IMR-90 (cell line): Measurements from ENCODE around the gene CALM1. TPM values are rescaled to one million over a fixed set of nuclear protein-coding genes. Genes with fewer than 3 reads are reported as not detected.

ENCODE experiments used
- ATAC-seq: fragments of 200-7000 bp; cut with Tn5 transposase; 2 replicates; pipeline ENCODE4 v1.9.1; 2020; ENCODE audit warnings: low read depth, mild to moderate bottlenecking, moderate library complexity
- BruUV-seq: library from RNA; stranded (reverse); fragments of 400-500 nt; replicated peaks from 2 replicates; lab custom pipeline; 2021; lab: Mats Ljungman, UMichigan
- CTCF ChIA-PET: fragments of 300-600 bp; formaldehyde crosslinking; extraction: SDS; loops from one replicate; lab custom pipeline; 2021; ENCODE audit warnings: antibody characterized with exemption; lab: Yijun Ruan, JAX
- POLR2A ChIA-PET: fragments of 300-600 bp; sonication (Branson Sonifier 250); formaldehyde crosslinking; loops from one replicate; lab custom pipeline; 2022; ENCODE audit warnings: antibody characterized with exemption; ENCODE audit not compliant: unreplicated experiment; lab: Charles Lee
- DNase-seq: peaks from one replicate; pipeline ENCODE4 v3.0.0; 2013
- H2AFZ ChIP-seq: replicated peaks from 2 replicates; pipeline ENCODE3; 2013; ENCODE audit warnings: low read length, mild to moderate bottlenecking; ENCODE audit not compliant: poor library complexity
- H2AK5ac ChIP-seq: 2 replicates; pipeline ENCODE4 v1.6.1; 2013; ENCODE audit warnings: low read depth, low read length, inconsistent platforms
- H2AK9ac ChIP-seq: replicated peaks from 2 replicates; pipeline ENCODE3; 2013; ENCODE audit warnings: mild to moderate bottlenecking, low read depth, low read length, moderate library complexity; ENCODE audit not compliant: poor library complexity
- H2BK120ac ChIP-seq: 2 replicates; pipeline ENCODE4 v1.6.1; 2013; ENCODE audit warnings: low read depth, low read length, inconsistent platforms
- H2BK15ac ChIP-seq: 3 replicates; pipeline ENCODE4 v1.6.1; 2013; ENCODE audit warnings: low read depth, low read length, inconsistent platforms
- H2BK20ac ChIP-seq: 2 replicates; pipeline ENCODE4 v1.6.1; 2013; ENCODE audit warnings: low read depth, mild to moderate bottlenecking, inconsistent platforms, low read length, moderate library complexity
- H2BK5ac ChIP-seq: 2 replicates; pipeline ENCODE4 v1.6.1; 2013; ENCODE audit warnings: mild to moderate bottlenecking, low read depth, low read length, inconsistent platforms; ENCODE audit not compliant: poor library complexity, severe bottlenecking
- H3K14ac ChIP-seq: replicated peaks from 2 replicates; pipeline ENCODE4 v1.6.1; 2013; ENCODE audit warnings: low read depth, low read length, inconsistent platforms
- H3K18ac ChIP-seq: 2 replicates; pipeline ENCODE4 v1.6.1; 2013; ENCODE audit warnings: low read depth, low read length, control low read depth
- H3K23ac ChIP-seq: 2 replicates; pipeline ENCODE4 v1.6.1; 2013; ENCODE audit warnings: low read depth, low read length, inconsistent platforms
- H3K27ac ChIP-seq: 2 replicates; pipeline ENCODE4 v1.5.1; 2013; ENCODE audit warnings: mild to moderate bottlenecking, control low read depth, low read length; ENCODE audit not compliant: insufficient read depth
- H3K27me3 ChIP-seq: 2 replicates; pipeline ENCODE4 v1.6.1; 2013; ENCODE audit warnings: low read length; ENCODE audit not compliant: control insufficient read depth, insufficient read depth
- H3K36me3 ChIP-seq: 2 replicates; pipeline ENCODE4 v1.6.1; 2013; ENCODE audit warnings: low read length, mixed read lengths; ENCODE audit not compliant: control insufficient read depth, insufficient read depth
- H3K4ac ChIP-seq: 2 replicates; pipeline ENCODE4 v1.6.1; 2013; ENCODE audit warnings: low read depth, low read length, inconsistent platforms
- H3K4me1 ChIP-seq: 2 replicates; pipeline ENCODE4 v1.6.1; 2013; ENCODE audit warnings: low read length, mixed read lengths; ENCODE audit not compliant: control insufficient read depth, insufficient read depth
- H3K4me2 ChIP-seq: 2 replicates; pipeline ENCODE4 v1.6.1; 2013; ENCODE audit warnings: low read depth, mild to moderate bottlenecking, control low read depth, low read length, moderate library complexity
- H3K4me3 ChIP-seq: 2 replicates; pipeline ENCODE4 v1.5.1; 2013; ENCODE audit warnings: low read depth, mild to moderate bottlenecking, control low read depth, low read length, moderate library complexity; ENCODE audit not compliant: insufficient read depth
- H3K56ac ChIP-seq: 2 replicates; pipeline ENCODE4 v1.6.1; 2013; ENCODE audit warnings: low read length, inconsistent platforms; ENCODE audit not compliant: insufficient read depth; ENCODE audit errors: extremely low read depth
- H3K79me1 ChIP-seq, 2 experiments: 2 replicates each; pipeline ENCODE4 v1.6.1; 2013; ENCODE audit warnings: low read length in 2 of 2, inconsistent platforms in 1 of 2, low read depth in 1 of 2
- H3K9ac ChIP-seq: 2 replicates; pipeline ENCODE4 v1.6.1; 2013; ENCODE audit warnings: low read depth, low read length, control low read depth
- H3K9me1 ChIP-seq: 2 replicates; pipeline ENCODE4 v1.6.1; 2013; ENCODE audit warnings: low read length, inconsistent platforms; ENCODE audit not compliant: insufficient read depth
- H3K9me3 ChIP-seq: 2 replicates; pipeline ENCODE4 v1.6.1; 2013; ENCODE audit warnings: low read length; ENCODE audit not compliant: control insufficient read depth, insufficient read depth
- H4K20me1 ChIP-seq: 2 replicates; pipeline ENCODE4 v1.6.1; 2013; ENCODE audit warnings: low read length, inconsistent platforms; ENCODE audit not compliant: insufficient read depth
- H4K5ac ChIP-seq: 2 replicates; pipeline ENCODE4 v1.6.1; 2013; ENCODE audit warnings: mild to moderate bottlenecking, low read depth, low read length, control low read depth
- H4K8ac ChIP-seq, 2 experiments: 2 replicates each; pipeline ENCODE4 v1.6.1; 2013; ENCODE audit warnings: low read depth in 2 of 2, low read length in 2 of 2, control low read depth in 1 of 2, inconsistent platforms in 1 of 2
- H4K91ac ChIP-seq: 2 replicates; pipeline ENCODE4 v1.6.1; 2013; ENCODE audit warnings: low read depth, low read length, inconsistent platforms; ENCODE audit not compliant: insufficient read depth
- BHLHE40 ChIP-seq: fragments of 150-350 bp; IDR thresholded peaks from 2 replicates; pipeline ENCODE4 v1.6.1; 2016; ENCODE audit warnings: mild to moderate bottlenecking, low read depth, low read length
- CEBPB ChIP-seq: IDR thresholded peaks from 2 replicates; pipeline ENCODE4 v1.6.1; 2012; ENCODE audit warnings: low read depth, low read length, improper control_type of control experiment
- CHD1 ChIP-seq: IDR thresholded peaks from 2 replicates; pipeline ENCODE4 v1.6.1; 2012; ENCODE audit warnings: low read depth, low read length, improper control_type of control experiment
- CTCF ChIP-seq: conservative IDR thresholded peaks from 2 replicates; pipeline ENCODE4 v1.5.1; 2012; ENCODE audit warnings: mild to moderate bottlenecking, low read depth, low read length, improper control_type of control experiment
- ELK1 ChIP-seq: fragments of 150-350 bp; IDR thresholded peaks from 2 replicates; pipeline ENCODE4 v1.6.1; 2016; ENCODE audit warnings: low read depth, mild to moderate bottlenecking, low read length, moderate library complexity, borderline replicate concordance
- FOS ChIP-seq: fragments of 150-350 bp; IDR thresholded peaks from 2 replicates; pipeline ENCODE4 v1.6.1; 2016; ENCODE audit warnings: low read depth, low read length
- MAFK ChIP-seq: IDR thresholded peaks from 2 replicates; pipeline ENCODE4 v1.6.1; 2012; ENCODE audit warnings: low read depth, low read length, improper control_type of control experiment
- MAZ ChIP-seq: IDR thresholded peaks from 2 replicates; pipeline ENCODE4 v1.6.1; 2012; ENCODE audit warnings: low read depth, mild to moderate bottlenecking, low read length, improper control_type of control experiment, moderate library complexity, borderline replicate concordance
- MXI1 ChIP-seq: IDR thresholded peaks from 2 replicates; pipeline ENCODE4 v1.6.1; 2012; ENCODE audit warnings: low read depth, mild to moderate bottlenecking, low read length, moderate library complexity, borderline replicate concordance
- NFE2L2 ChIP-seq: fragments of 150-350 bp; IDR thresholded peaks from 2 replicates; pipeline ENCODE4 v1.6.1; 2016; ENCODE audit warnings: low read depth, mild to moderate bottlenecking, low read length
- POLR2A ChIP-seq: IDR thresholded peaks from 2 replicates; pipeline ENCODE4 v1.6.1; 2012; ENCODE audit warnings: mild to moderate bottlenecking, low read depth, low read length
- RAD21 ChIP-seq: IDR thresholded peaks from 2 replicates; pipeline ENCODE4 v1.6.1; 2012; ENCODE audit warnings: low read length, improper control_type of control experiment
- RCOR1 ChIP-seq: IDR thresholded peaks from 2 replicates; pipeline ENCODE4 v1.6.1; 2012; ENCODE audit warnings: mild to moderate bottlenecking, low read length, improper control_type of control experiment; ENCODE audit not compliant: insufficient replicate concordance
- RFX5 ChIP-seq: IDR thresholded peaks from 2 replicates; pipeline ENCODE4 v1.8.0; 2012; ENCODE audit warnings: low read depth, mild to moderate bottlenecking, low read length, moderate library complexity
- SMC3 ChIP-seq: fragments of 150-350 bp; IDR thresholded peaks from 2 replicates; pipeline ENCODE4 v1.6.1; 2016; ENCODE audit warnings: low read depth, mild to moderate bottlenecking, antibody characterized with exemption, low read length, moderate library complexity
- USF2 ChIP-seq: fragments of 150-350 bp; IDR thresholded peaks from 2 replicates; pipeline ENCODE4 v1.6.1; 2017; ENCODE audit warnings: mild to moderate bottlenecking, antibody characterized with exemption, low read length, low read depth
- WGBS, 2 experiments: methylation state at CpG; one replicate each; pipeline versions ENCODE4 v1.1.5 to v1.1.7; 2013; ENCODE audit warnings: missing lambda C conversion rate in 2 of 2; ENCODE audit not compliant: insufficient read length in 1 of 2; ENCODE audit errors: extremely low coverage in 2 of 2; 5-methylcytosine and 5-hydroxymethylcytosine counted together
- dilution Hi-C: fragments of 300-500 bp; cut with HindIII; formaldehyde crosslinking; loops from one replicate; pipeline ENCODE4 v1.14.3; 2018; ENCODE audit warnings: low sequenced_read_pairs; ENCODE audit not compliant: unreplicated experiment
- in situ Hi-C: fragments of 300-500 bp; cut with MboI; formaldehyde crosslinking; loops from 3 replicates; pipeline ENCODE4 v1.14.3; 2019; ENCODE audit warnings: low sequenced_read_pairs, inconsistent platforms, mixed read lengths
- intact Hi-C: fragments of 100-400 bp; cut with micrococcal nuclease; formaldehyde crosslinking; loops from 2 replicates; pipeline ENCODE4 v1.10.0; 2022
- polyA plus RNA-seq, 3 experiments: library from polyadenylated mRNA; depleted of rRNA; stranded (reverse); fragments of >200 nt; gene quantifications; 2 replicates each; pipeline ENCODE4 v1.2.3, GENCODE V29; 2012; ENCODE audit warnings: low replicate concordance in 1 of 3
- total RNA-seq: library from RNA; depleted of rRNA; stranded (reverse); fragments of >200 nt; gene quantifications from 2 replicates; pipeline ENCODE4 v1.2.3, GENCODE V29; 2012

Gene CALM1
- total and polyA plus RNA-seq, 2 of the 4 experiments (the other 2 are of a cell fraction) = 72.9 to 188 TPM

- 0 out of 2 replicates have a peak overlapping the region, but pooled peaks have one; percentile 55 for H3K14ac ChIP-seq
These were observed 19.9 kb downstream of the CALM1 start for GRCh38 chr14:90416720-90417119.

More at GRCh38 chr14:90416720-90417119, 19.9 kb downstream of the CALM1 start:
- H3K27ac ChIP-seq = no peak overlapping the region
- H3K23ac ChIP-seq = 0 out of 2 replicates have a peak overlapping the region, but pooled peaks have one; percentile 43
- BruUV-seq = no TSS peak
- no peak overlapping the region for H3K9ac ChIP-seq
- TF ChIP-seq RCOR1 (no peak), CEBPB (no peak), MXI1 (no peak), RFX5 (no peak), SMC3 (no peak), MAFK (no peak), BHLHE40 (no peak), FOS (no peak), ELK1 (no peak), CHD1 (no peak), MAZ (no peak), CTCF (no peak), POLR2A (no peak), USF2 (no peak), RAD21 (no peak), NFE2L2 (no peak)
- peak overlapping the region; percentile 53 for H2AFZ ChIP-seq
- DNase-seq = no peak
- no peaks in the 10 kb centered on the region for H3K9me3 ChIP-seq
- H3K4me2 ChIP-seq = no peak overlapping the region
- no peak overlapping the region for H3K4ac ChIP-seq
- 60% methylated on average over 1 of the region's 7 CpGs; no CpG with 5 or more reads in 1 of the 2 experiments for WGBS, 2 experiments
- H2BK5ac ChIP-seq = no peak overlapping the region
- H2BK20ac ChIP-seq = no peak overlapping the region
- no peak overlapping the region for H4K91ac ChIP-seq
- intact Hi-C loops (no loop called here), in situ Hi-C loops (no loop called here), dilution Hi-C loops (no loop called here)
- no peaks in the 10 kb centered on the region for H3K79me1 ChIP-seq
- no peak overlapping the region for H3K4me3 ChIP-seq
- no peak overlapping the region for H2BK120ac ChIP-seq
- 0 out of 3 replicates have a peak overlapping the region, but pooled peaks have one; percentile 13 for H2BK15ac ChIP-seq
- no peak overlapping the region for H2AK9ac ChIP-seq
- H2AK5ac ChIP-seq = no peak overlapping the region
- no peak overlapping the region for H3K18ac ChIP-seq
- H4K5ac ChIP-seq = no peak overlapping the region
- no peaks in the 10 kb centered on the region for H4K20me1 ChIP-seq
- ATAC-seq = no peak
- ChIA-PET CTCF (interaction anchor here (0.5 to 1.8 kb wide), 3 partner anchors 17 to 264 kb away, joined by 3 to 7 read pairs (median 4); no protein-coding TSS in a partner anchor), POLR2A (no interaction called here)
- H3K27me3 ChIP-seq = no peaks in the 10 kb centered on the region
- no peak overlapping the region for H3K56ac ChIP-seq
- no peaks in the 10 kb centered on the region for H3K36me3 ChIP-seq
- no peaks in the 10 kb centered on the region for H3K4me1 ChIP-seq
- H3K9me1 ChIP-seq = peaks cover 3% of the 10 kb centered on the region; the same call in 1 of the 2 replicates
- no peak overlapping the region for H4K8ac ChIP-seq
